A549 (cell line): ENCODE measurements around the gene RASA3.

Experiments used
- BHLHE40 ChIP-seq: IDR thresholded peaks from 2 replicates; pipeline ENCODE4 v1.6.1; 2012; ENCODE audit warnings: low read depth, low read length, inconsistent platforms
- CEBPB ChIP-seq, 2 experiments: fragments of >200 bp in 1 of 2; sonication (Bioruptor Twin) in 1 of 2; formaldehyde crosslinking in 1 of 2; IDR thresholded peaks; 2 replicates each; pipeline ENCODE4 v1.6.1; 2012 to 2016
- CHD2 ChIP-seq: fragments of 150-350 bp; IDR thresholded peaks from 2 replicates; pipeline ENCODE4 v1.6.1; 2014; ENCODE audit warnings: low read length; ENCODE audit not compliant: partially characterized antibody
- CTCF ChIP-seq: fragments of >200 bp; sonication (Bioruptor Twin); formaldehyde crosslinking; IDR thresholded peaks from 3 replicates; pipeline ENCODE4 v1.5.1; 2016
- ELK1 ChIP-seq: fragments of 150-350 bp; IDR thresholded peaks from 2 replicates; pipeline ENCODE4 v1.6.1; 2014; ENCODE audit warnings: low read depth, mild to moderate bottlenecking, low read length
- EP300 ChIP-seq, 2 experiments: fragments of >200 bp; sonication (Bioruptor Twin); formaldehyde crosslinking; IDR thresholded peaks; 2 replicates in 1 of 2; 3 replicates in 1 of 2; pipeline ENCODE4 v1.6.1; 2016 to 2017
- ESRRA ChIP-seq: fragments of 150-350 bp; IDR thresholded peaks from 2 replicates; pipeline ENCODE4 v1.6.1; 2014; ENCODE audit warnings: mild to moderate bottlenecking, low read length, borderline replicate concordance
- FOSB ChIP-seq: fragments of 250-450 bp; sonication (Bioruptor Pico); IDR thresholded peaks from 2 replicates; pipeline ENCODE4 v1.5.0; 2020; ENCODE audit warnings: mild to moderate bottlenecking, moderate library complexity
- HMGXB4 ChIP-seq: fragments of 250-450 bp; sonication (Bioruptor Pico); IDR thresholded peaks from 2 replicates; pipeline ENCODE4 v1.5.0; 2021; ENCODE audit warnings: mild to moderate bottlenecking, moderate library complexity, borderline replicate concordance
- JUNB ChIP-seq: fragments of >200 bp; sonication (Bioruptor Twin); formaldehyde crosslinking; IDR thresholded peaks from 2 replicates; pipeline ENCODE4 v1.6.1; 2016
- KDM5A ChIP-seq: fragments of 200-600 bp; sonication (generic); IDR thresholded peaks from 2 replicates; pipeline ENCODE4 v1.6.1; 2016; ENCODE audit warnings: antibody characterized with exemption, mild to moderate bottlenecking
- MYC ChIP-seq: IDR thresholded peaks from 2 replicates; pipeline ENCODE4 v1.6.1; 2012; ENCODE audit warnings: mild to moderate bottlenecking, inconsistent platforms, low read length, improper control_type of control experiment, borderline replicate concordance
- POLR2A ChIP-seq: IDR thresholded peaks from 2 replicates; pipeline ENCODE4 v1.6.1; 2012; ENCODE audit warnings: mild to moderate bottlenecking, low read length
- SMC3 ChIP-seq: fragments of >200 bp; sonication (Bioruptor Twin); formaldehyde crosslinking; IDR thresholded peaks from 3 replicates; pipeline ENCODE4 v1.6.1; 2018; ENCODE audit warnings: inconsistent platforms

GRCh38 chr13:114002771-114003321 is 129.6 kb downstream of the RASA3 start:
- no peak for TF ChIP-seq EP300 (IDR thresholded peaks at IDR 0.05)
- no peak for TF ChIP-seq HMGXB4
- TF ChIP-seq CTCF = no peak
- no peak for TF ChIP-seq POLR2A
- TF ChIP-seq BHLHE40 = no peak
- no peak for TF ChIP-seq CHD2
- no peak for TF ChIP-seq ELK1
- TF ChIP-seq KDM5A = no peak
- TF ChIP-seq MYC = no peak
- no peak for TF ChIP-seq FOSB (CRISPR knock-in tag)
- no peak for TF ChIP-seq CEBPB (IDR thresholded peaks at IDR 0.05)
- no peak for TF ChIP-seq JUNB
- no peak for TF ChIP-seq ESRRA
- TF ChIP-seq SMC3 = no peak
